HG02840 (cell line): ENCODE data around the gene C15orf61.

ENCODE experiments used
- ATAC-seq: cut with Tn5 transposase; IDR thresholded peaks from one replicate; pipeline ENCODE4 v1.9.1; 2021; ENCODE audit warnings: mild to moderate bottlenecking, moderate library complexity, moderate number of reproducible peaks; ENCODE audit not compliant: unreplicated experiment, low FRiP score

The C15orf61 gene

GRCh38 chr15:67579164-67579563, 58.2 kb downstream of the C15orf61 start:
- no peak for ATAC-seq
